DND-41 (cell line): ENCODE data around the gene RHAG.

Experiments used
- ATAC-seq: fragments of 200-7000 bp; cut with Tn5 transposase; 3 replicates; pipeline ENCODE4 v1.9.1; 2021; ENCODE audit warnings: low read depth; ENCODE audit not compliant: insufficient read depth
- DNase-seq: peaks from one replicate; pipeline ENCODE4 v3.0.0-alpha.2; 2020
- H2AFZ ChIP-seq: 2 replicates; pipeline ENCODE4 v1.6.0; 2012; ENCODE audit warnings: low read depth, low read length
- H3K27ac ChIP-seq: 2 replicates; pipeline ENCODE4 v1.5.1; 2012; ENCODE audit warnings: low read length, inconsistent platforms
- H3K27me3 ChIP-seq: fragments of 200-600 bp; sonication (generic); 2 replicates; pipeline ENCODE4 v1.6.0; 2012; ENCODE audit warnings: low read length, mild to moderate bottlenecking, inconsistent platforms; ENCODE audit not compliant: insufficient read depth, poor library complexity
- H3K36me3 ChIP-seq: 2 replicates; pipeline ENCODE4 v1.5.1; 2012; ENCODE audit warnings: low read length, inconsistent platforms; ENCODE audit not compliant: insufficient read depth
- H3K4me1 ChIP-seq: 2 replicates; pipeline ENCODE4 v1.5.1; 2012; ENCODE audit warnings: mild to moderate bottlenecking, low read length; ENCODE audit not compliant: insufficient read depth
- H3K4me2 ChIP-seq: 2 replicates; pipeline ENCODE4 v1.6.0; 2012; ENCODE audit warnings: mild to moderate bottlenecking, moderate library complexity, low read length, inconsistent platforms; ENCODE audit not compliant: insufficient read depth
- H3K4me3 ChIP-seq, 2 experiments: fragments of 200-600 bp in 1 of 2; shearing (Covaris generic) in 1 of 2; 2 replicates each; pipeline ENCODE4 v1.5.1; 2012 to 2016; ENCODE audit warnings: inconsistent platforms in 2 of 2, low read length in 2 of 2, mild to moderate bottlenecking in 2 of 2, low read depth in 1 of 2, moderate library complexity in 1 of 2
- H3K79me2 ChIP-seq: 2 replicates; pipeline ENCODE4 v1.6.0; 2012; ENCODE audit warnings: low read length, inconsistent platforms; ENCODE audit not compliant: insufficient read depth
- H3K9ac ChIP-seq: 2 replicates; pipeline ENCODE4 v1.6.0; 2012; ENCODE audit warnings: low read depth, mild to moderate bottlenecking, inconsistent platforms, low read length, moderate library complexity
- H3K9me3 ChIP-seq: 2 replicates; pipeline ENCODE4 v1.5.1; 2012; ENCODE audit warnings: low read length, moderate library complexity, mild to moderate bottlenecking, inconsistent platforms; ENCODE audit not compliant: insufficient read depth, severe bottlenecking
- H4K20me1 ChIP-seq: 2 replicates; pipeline ENCODE4 v1.6.0; 2012; ENCODE audit warnings: low read length; ENCODE audit not compliant: insufficient read depth
- CTCF ChIP-seq: IDR thresholded peaks from 2 replicates; pipeline ENCODE4 v1.5.1; 2012; ENCODE audit warnings: borderline replicate concordance, low read length, moderate library complexity, mild to moderate bottlenecking; ENCODE audit not compliant: poor library complexity, severe bottlenecking; ENCODE audit errors: extremely low read depth
- EZH2 ChIP-seq: IDR thresholded peaks from 3 replicates; pipeline ENCODE4 v1.6.1; 2012; ENCODE audit warnings: borderline replicate concordance, low read depth, mild to moderate bottlenecking, moderate library complexity, low read length, inconsistent platforms; ENCODE audit not compliant: severe bottlenecking

The RHAG gene

GRCh38 chr6:49565855-49566254, 70.8 kb downstream of the RHAG start:
- no peaks in the 10 kb centered on the region for H3K36me3 ChIP-seq
- no peak overlapping the region for H3K27ac ChIP-seq
- no peak overlapping the region for H3K4me2 ChIP-seq
- no peak for TF ChIP-seq EZH2
- TF ChIP-seq CTCF = no peak
- no peak overlapping the region for H3K4me3 ChIP-seq
- no peak overlapping the region for H3K9ac ChIP-seq
- no peak overlapping the region for H2AFZ ChIP-seq
- H3K79me2 ChIP-seq = no peaks in the 10 kb centered on the region
- no peak for ATAC-seq
- H3K27me3 ChIP-seq = no peaks in the 10 kb centered on the region
- no peak for DNase-seq
- no peaks in the 10 kb centered on the region for H3K4me1 ChIP-seq
- no peaks in the 10 kb centered on the region for H3K9me3 ChIP-seq
- no peaks in the 10 kb centered on the region for H4K20me1 ChIP-seq

DNA sequence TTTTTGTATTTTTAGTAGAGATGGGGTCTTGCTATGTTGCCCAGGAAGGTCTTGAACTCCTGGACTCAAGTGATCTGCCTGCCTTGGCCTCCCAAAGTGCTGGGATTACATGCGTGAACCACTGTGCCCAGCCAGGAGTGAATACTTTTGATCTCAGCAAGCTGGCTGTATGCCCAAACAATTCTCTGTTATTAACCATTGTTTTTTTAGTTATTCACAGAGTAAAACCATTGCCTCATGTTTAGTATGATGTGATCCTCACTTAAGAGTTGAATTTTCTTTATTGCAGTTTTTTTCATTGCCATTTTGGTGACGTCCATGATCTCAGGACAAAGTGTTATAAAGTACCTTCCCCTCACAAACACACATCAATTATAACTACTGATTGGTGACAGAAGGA, 71.4 kb downstream of the RHAG start:
- Histone ChIP-seq H3K27ac (no peak overlapping the region), H3K9me3 (no peaks in the 10 kb centered on the region), H4K20me1 (no peaks in the 10 kb centered on the region), H3K36me3 (no peaks in the 10 kb centered on the region), H2AFZ (no peak overlapping the region), H3K4me2 (no peak overlapping the region), H3K79me2 (no peaks in the 10 kb centered on the region), H3K4me3 (no peak overlapping the region), H3K9ac (no peak overlapping the region), H3K27me3 (no peaks in the 10 kb centered on the region), H3K4me1 (no peaks in the 10 kb centered on the region)
- no peak for DNase-seq
- no peak for ATAC-seq
- TF ChIP-seq CTCF (no peak), EZH2 (no peak)

- no peaks in the 10 kb centered on the region for H3K36me3 ChIP-seq
- ATAC-seq = no peak
- H3K4me1 ChIP-seq = no peaks in the 10 kb centered on the region
Measured at GRCh38 chr6:49564552-49564951, 72.1 kb downstream of the RHAG start.

More at GRCh38 chr6:49564552-49564951, 72.1 kb downstream of the RHAG start:
- no peaks in the 10 kb centered on the region for H4K20me1 ChIP-seq
- no peaks in the 10 kb centered on the region for H3K27me3 ChIP-seq
- H3K4me3 ChIP-seq = no peak overlapping the region
- TF ChIP-seq EZH2 (no peak), CTCF (no peak)
- no peak overlapping the region for H3K4me2 ChIP-seq
- H2AFZ ChIP-seq = no peak overlapping the region
- no peaks in the 10 kb centered on the region for H3K79me2 ChIP-seq
- no peaks in the 10 kb centered on the region for H3K9me3 ChIP-seq
- H3K27ac ChIP-seq = no peak overlapping the region
- no peak for DNase-seq
- no peak overlapping the region for H3K9ac ChIP-seq
